ENCODE data around the gene GTF3C4.

DNA sequence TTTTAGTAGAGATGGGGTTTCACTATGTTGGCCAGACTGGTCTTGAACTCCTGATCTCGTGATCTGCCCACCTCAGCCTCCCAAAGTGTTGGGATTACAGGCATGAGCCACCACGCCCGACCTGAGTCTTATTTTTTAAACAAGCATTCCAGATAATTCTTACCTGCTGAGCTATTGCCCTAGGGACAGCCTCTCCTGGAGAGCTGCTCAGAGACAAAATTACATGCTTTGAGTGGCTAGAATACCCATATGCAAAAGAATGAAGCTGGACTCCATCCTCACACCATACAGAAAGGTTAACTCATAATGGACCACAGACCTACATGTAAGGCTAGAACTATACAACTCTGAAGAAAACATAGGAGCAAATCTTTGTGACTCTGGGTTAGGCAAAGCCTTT lies 41.6 kb downstream of the GTF3C4 start:
- no peak for TF ChIP-seq POLR2AphosphoS5 (IDR thresholded peaks at IDR 0.05; ENCODE audit: borderline replicate concordance, low read depth, low read length)
- TF ChIP-seq EZH2 (IDR thresholded peaks at IDR 0.05): no peak
- no peak for TF ChIP-seq FOXP2 (optimal IDR thresholded peaks at IDR 0.05; ENCODE audit: control extremely low read depth, extremely low read length, insufficient read depth)

Data from SK-N-MC (cell line).